GM19463 (cell line): ENCODE results near the gene IFT172.
A peak's percentile ranks its signal among the peaks of the same experiment; 100 is the strongest.
"Not testable (repeated sequence)": the region's sequence is repeated elsewhere in the genome, so short reads cannot be mapped to it uniquely, and the experiment has no call there.

Source experiments
- ATAC-seq: cut with Tn5 transposase; IDR thresholded peaks from one replicate; pipeline ENCODE4 v1.9.1; 2021; ENCODE audit warnings: mild to moderate bottlenecking, moderate library complexity; ENCODE audit not compliant: unreplicated experiment

IFT172 gene, protein sequence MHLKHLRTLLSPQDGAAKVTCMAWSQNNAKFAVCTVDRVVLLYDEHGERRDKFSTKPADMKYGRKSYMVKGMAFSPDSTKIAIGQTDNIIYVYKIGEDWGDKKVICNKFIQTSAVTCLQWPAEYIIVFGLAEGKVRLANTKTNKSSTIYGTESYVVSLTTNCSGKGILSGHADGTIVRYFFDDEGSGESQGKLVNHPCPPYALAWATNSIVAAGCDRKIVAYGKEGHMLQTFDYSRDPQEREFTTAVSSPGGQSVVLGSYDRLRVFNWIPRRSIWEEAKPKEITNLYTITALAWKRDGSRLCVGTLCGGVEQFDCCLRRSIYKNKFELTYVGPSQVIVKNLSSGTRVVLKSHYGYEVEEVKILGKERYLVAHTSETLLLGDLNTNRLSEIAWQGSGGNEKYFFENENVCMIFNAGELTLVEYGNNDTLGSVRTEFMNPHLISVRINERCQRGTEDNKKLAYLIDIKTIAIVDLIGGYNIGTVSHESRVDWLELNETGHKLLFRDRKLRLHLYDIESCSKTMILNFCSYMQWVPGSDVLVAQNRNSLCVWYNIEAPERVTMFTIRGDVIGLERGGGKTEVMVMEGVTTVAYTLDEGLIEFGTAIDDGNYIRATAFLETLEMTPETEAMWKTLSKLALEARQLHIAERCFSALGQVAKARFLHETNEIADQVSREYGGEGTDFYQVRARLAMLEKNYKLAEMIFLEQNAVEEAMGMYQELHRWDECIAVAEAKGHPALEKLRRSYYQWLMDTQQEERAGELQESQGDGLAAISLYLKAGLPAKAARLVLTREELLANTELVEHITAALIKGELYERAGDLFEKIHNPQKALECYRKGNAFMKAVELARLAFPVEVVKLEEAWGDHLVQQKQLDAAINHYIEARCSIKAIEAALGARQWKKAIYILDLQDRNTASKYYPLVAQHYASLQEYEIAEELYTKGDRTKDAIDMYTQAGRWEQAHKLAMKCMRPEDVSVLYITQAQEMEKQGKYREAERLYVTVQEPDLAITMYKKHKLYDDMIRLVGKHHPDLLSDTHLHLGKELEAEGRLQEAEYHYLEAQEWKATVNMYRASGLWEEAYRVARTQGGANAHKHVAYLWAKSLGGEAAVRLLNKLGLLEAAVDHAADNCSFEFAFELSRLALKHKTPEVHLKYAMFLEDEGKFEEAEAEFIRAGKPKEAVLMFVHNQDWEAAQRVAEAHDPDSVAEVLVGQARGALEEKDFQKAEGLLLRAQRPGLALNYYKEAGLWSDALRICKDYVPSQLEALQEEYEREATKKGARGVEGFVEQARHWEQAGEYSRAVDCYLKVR (N-terminal part only)

GRCh38 chr2:27489498-27490397, at the start of gene IFT172:
IFT172 (minus strand) TSS chr2:27489743; CDS start chr2:27489653, 90 bp downstream.
- ATAC-seq: peak; percentile 93

DNA sequence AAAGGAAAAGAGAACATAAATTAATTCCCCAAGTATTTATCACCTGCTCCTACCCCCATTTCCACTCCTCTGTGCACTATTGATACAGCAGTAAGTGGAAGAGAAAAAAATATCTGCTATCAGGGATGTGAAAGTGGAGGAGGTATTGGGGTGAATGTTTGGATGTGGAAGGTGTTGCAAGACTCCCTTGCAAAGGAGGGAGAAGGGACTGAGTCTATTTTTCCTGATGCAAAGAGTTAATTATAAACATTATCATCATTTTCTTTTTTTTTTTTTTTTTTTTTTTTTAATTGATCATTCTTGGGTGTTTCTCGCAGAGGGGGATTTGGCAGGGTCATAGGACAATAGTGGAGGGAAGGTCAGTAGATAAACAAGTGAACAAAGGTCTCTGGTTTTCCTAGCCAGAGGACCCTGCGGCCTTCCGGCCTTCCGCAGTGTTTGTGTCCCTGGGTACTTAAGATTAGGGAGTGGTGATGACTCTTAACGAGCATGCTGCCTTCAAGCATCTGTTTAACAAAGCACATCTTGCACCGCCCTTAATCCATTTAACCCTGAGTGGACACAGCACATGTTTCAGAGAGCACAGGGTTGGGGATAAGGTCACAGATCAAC, 49.4 kb upstream of the IFT172 start:
- not testable (repeated sequence) for ATAC-seq

DNA sequence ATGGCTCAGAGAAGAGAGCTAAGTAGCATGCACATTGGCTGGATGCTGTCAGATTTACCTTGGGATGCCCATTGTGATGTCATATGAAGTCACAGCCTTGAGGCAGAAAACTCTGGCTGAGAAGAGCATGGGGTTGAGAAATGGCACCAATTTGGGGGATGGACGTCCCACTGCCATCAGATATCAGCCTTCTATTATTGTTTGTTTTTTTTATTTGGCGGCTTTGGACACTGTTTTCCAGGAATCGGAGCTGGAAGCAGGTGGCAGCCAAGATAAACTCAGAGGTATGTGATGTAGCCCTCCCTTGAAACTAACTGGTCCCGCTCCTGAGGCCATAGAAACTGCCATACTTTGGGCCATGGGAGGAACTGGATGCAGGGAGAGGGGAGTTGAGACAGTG, 47.7 kb upstream of the IFT172 start:
- ATAC-seq: no peak

- no peak for ATAC-seq
These were observed 42.4 kb upstream of the IFT172 start for GRCh38 chr2:27531983-27532382.

- ATAC-seq: no peak
These were observed 37.6 kb upstream of the IFT172 start for GRCh38 chr2:27527182-27527581.

DNA sequence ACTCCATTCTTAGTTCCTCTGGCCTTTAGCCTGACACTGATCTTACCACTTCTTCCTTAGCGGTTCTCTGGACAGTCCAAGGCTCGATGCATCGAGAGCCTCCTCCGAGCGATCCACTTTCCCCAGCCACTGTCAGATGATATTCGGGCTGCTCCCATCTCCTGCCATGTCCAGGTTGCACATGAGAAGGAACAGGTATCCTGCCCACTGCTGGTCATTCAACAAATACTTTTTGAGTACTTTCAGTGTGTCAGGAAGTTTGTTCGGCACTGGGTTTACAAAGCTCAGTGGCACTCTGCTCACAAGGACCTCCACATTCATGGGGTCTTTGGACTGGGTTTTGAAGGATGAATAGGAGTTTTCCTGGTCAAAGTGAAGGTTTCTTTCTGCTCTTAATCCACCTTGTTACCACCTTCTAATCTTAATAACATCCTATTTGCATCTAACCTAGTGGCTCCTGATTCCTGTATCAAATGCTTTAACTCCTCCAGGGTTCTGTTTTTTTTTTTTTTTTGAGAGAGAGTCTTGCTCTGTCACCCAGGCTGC, 32.9 kb upstream of the IFT172 start:
- no peak for ATAC-seq

DNA sequence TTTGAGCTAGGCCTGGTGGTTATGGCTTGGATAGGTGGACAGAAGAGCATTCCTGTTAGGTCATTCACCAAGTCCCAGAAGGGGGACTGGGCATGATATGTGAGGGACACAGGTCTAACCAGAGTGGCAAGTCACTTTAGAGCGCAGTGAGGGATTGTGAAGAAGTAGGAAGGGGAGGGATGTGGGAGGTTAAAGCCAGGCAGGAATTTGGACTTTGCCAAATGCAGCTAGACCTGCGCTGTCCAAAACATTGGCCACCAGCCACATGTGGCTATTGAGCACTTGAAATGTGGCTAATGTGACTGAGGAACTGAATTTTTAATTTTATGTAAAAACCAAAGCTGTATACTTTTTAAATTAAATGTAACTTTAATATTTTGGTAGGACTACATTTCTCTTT, 30.8 kb upstream of the IFT172 start:
- no peak for ATAC-seq

DNA sequence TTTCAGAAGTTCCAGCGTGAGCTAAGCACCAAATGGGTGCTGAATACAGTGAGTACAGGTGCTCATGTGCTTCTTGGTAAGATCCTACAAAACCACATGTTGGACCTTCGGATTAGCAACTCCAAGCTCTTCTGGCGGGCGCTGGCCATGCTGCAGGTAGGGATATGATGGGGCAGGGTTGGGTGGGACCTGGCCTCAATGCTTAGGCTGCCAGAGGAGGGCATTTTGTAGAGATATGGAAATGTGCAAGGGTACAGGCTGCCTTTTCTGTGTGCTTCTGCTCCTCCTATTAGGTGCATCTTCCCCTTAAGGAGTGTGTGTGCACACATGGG, 29.2 kb upstream of the IFT172 start:
- no peak for ATAC-seq

DNA sequence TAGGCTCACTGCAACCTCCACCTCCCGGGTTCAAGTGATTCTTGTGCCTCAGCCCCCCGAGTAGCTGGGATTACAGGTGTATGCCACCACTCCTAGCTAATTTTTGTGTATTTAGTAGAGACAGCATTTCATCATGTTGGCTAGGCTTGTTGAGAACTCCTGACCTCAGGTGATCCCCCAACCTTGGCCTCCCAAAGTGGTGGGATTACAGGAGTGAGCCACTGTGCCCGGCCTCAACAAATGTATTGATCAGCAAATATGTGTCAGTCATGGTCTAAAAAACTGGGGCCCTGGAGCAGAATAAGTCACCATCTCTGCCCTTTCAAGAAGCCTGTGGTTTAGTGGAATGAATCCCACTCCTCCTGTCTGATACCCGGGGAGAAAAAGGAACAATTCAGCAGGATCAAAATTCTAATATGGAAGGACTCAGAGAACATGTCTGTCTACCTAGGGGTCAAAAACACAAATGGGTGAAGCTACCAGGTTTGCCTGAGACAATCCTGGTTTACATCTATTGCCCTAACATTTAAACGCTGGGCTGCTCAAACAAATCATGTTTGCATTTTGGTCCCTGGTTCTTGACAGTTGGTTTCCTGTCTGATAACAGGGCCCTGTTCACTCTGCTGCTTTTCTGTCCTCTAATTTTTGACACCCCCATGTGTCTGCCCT, 28.7 kb upstream of the IFT172 start:
- no peak for ATAC-seq

GRCh38 chr2:27509326-27509725, 19.8 kb upstream of the IFT172 start:
- no peak for ATAC-seq

GRCh38 chr2:27507293-27507692, 17.8 kb upstream of the IFT172 start:
- no peak for ATAC-seq

GRCh38 chr2:27506587-27506986, 17.0 kb upstream of the IFT172 start:
- no peak for ATAC-seq

DNA sequence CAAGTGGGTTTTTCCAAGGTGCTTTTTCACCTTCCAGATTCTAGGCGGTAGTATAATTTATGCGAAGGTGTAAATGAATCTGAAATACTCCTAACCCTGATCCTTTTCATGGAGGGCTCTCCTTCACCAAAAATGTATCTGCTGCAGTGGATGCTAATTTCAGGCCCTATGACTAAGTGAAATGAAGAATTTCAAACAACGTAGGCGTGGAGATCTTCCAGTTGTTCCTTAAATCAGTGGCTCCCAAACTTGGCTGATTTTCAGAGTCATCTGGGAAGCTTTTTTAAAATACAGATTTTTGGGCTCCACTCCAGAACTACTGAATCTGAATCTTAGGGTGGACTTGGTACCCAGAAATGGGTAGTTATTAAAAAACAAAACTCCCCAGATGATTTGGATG, 12.6 kb upstream of the IFT172 start:
- ATAC-seq: no peak

- no peak for ATAC-seq
These were observed 11.5 kb upstream of the IFT172 start for GRCh38 chr2:27501042-27501441.

DNA sequence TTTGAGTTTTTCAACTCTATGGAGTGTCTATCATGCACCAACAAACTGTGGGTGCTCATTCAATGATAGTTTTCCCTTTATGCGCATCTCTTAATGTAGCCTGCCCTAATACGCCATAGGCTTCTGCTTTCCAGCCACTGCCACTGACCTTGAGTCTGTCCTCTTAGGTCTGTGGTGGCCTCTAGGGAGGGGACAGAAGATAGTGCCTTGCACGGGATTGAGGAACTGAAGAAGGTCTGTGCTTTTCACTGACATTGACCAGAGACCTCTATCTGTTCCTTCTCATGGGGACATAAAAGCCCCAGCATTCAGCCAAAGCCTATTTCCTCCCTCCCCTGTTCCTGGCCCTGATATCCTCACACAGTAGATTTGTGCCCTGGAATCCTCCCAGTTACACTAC, 9.4 kb upstream of the IFT172 start:
- ATAC-seq: no peak

GRCh38 chr2:27497288-27497627, 7.7 kb upstream of the IFT172 start:
- ATAC-seq: no peak

DNA sequence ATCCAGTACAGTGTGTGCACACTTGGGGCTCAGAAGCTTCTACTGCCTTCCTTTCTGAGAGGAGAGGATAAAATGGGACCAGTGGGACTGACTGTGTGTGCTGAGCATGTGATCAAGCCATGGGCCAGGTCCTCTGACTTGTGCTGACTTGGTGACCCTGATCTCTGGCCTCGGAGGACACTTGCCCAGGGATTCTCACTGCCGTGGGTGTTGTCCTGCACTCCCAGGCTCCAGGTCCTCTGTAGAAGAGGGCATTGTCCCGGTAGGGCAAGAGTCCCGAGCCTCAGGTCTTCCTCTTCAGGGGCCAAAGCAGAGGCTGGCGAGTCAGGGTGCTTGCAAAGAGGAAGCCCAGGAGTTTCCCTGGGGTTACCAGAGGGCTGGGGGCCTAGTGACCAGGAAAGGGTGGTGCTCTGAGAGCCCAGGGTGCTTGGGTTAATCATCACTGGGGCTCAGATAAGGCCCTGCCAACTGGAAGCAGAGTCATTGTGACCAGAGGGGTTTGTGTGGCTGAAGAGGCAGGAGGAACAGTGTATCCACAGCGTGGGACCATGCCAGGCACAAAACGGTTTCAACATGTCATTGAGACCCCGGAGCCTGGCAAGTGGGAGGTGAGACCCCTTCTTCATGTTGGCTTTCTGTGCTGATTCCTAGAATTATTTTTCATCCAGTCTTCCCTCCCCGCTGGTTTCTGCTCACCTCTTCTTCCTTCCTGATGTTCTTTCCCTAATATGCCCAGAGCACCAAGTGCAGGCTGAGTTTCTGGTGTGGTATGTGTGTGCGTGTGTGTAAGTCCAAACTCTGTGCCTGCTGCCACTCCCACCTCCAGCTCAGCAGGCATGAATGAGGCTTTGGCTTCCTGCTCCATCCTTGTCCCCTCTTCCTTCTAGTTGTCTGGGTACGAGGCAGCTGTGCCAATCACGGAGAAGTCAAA, 7.1 kb upstream of the IFT172 start, which contains the start of gene GCKR:
GCKR (plus strand) TSS at position 483 of the 931 bp plus-strand sequence; CDS start at position 549, 66 bp downstream.
- no peak for ATAC-seq

DNA sequence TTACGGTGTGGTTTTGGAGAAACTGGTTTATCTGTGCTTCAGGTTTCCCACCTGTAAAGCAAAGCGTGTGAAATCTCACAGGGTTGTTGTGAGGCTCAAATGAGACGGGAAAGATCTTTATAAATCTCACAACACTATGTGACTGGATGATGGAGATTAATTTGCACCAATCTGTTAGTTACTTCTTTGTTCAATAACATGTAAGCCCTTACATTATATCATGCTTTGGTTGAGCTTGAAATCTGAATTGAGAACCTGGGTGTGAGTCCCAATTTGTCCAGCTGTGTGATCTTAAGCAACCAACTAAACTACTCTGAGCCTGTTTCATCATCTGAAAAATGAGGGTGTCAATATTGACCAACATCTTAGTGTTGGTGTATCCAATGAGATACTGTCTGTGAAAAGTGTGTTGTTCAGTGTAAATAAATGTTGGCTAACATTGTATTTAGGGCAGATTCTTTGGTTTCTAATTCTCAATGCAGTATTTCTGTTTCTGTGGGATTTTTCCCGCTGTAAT, 6.4 kb upstream of the IFT172 start:
- ATAC-seq: no peak
